HG03196 (cell line): ENCODE data around the gene STON2.
"Not testable (repeated sequence)": the region's sequence is repeated elsewhere in the genome, so short reads cannot be mapped to it uniquely, and the experiment has no call there.

Experiments
- ATAC-seq: cut with Tn5 transposase; IDR thresholded peaks from one replicate; pipeline ENCODE4 v1.9.1; 2021; ENCODE audit not compliant: unreplicated experiment

The STON2 gene

GRCh38 chr14:81384900-81385299 is 15.2 kb downstream of the STON2 start:
- no peak for ATAC-seq

- no peak for ATAC-seq
Observed at GRCh38 chr14:81382517-81383225, 17.5 kb downstream of the STON2 start.

DNA sequence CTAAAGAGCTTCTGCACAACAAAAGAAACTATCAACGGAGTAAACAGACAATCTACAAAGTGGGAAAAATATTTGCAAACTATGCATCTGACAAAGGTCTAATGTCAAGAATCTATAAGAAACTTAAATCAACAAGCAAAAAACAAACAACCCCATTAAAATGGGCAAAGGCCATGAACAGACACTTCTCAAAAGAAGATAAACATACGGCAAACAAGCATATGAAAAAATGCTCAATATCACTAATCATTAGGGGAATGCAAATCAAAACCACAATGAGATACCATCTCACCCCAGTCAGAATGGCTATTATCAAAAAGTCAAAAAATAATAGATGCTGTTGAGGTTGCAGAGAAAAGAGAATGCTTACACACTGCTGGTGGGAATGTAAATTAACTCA is 20.1 kb downstream of the STON2 start:
- not testable (repeated sequence) for ATAC-seq

- no peak for ATAC-seq
Observed at GRCh38 chr14:81371802-81372201, 28.3 kb downstream of the STON2 start.

DNA sequence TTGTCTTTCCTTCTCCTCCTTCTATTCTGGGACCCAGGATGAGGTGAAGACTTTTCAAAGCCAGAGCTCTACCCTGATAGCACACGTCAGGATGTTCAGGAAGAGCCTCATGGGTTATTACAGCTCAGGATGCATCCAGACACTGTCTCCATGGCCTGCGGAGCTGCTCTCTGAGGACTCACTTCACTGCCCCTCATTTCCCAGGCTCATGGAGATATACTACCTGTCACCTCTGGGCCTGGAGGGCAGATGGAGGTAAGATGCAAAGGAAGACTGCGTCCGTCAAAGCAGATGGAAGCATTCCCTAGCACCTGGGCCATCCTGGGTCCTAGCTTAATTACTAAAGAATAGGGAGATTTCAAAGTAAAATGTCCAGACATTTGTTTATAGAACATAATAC is 32.6 kb downstream of the STON2 start:
- no peak for ATAC-seq

GRCh38 chr14:81366884-81367283 is 33.2 kb downstream of the STON2 start:
- no peak for ATAC-seq

DNA sequence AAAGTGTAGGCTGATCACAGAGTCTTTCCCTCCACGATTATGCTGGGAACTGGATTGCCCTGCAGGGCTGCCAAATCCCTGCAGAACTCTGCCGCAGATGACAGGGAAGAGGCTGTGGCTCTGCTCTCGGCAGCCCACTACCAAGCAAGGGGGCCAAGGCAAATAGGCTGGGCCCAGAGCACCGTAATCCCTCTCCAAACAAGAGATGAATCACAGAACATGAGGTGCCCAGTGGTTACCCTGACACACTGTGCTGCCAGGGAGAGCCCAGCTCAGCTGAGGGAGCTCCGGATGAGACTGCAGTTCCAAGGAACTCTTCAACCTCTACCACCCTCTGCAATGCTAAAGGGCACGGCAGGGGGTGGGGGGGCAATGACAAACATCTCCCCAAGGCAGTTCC is 33.9 kb downstream of the STON2 start:
- no peak for ATAC-seq

DNA sequence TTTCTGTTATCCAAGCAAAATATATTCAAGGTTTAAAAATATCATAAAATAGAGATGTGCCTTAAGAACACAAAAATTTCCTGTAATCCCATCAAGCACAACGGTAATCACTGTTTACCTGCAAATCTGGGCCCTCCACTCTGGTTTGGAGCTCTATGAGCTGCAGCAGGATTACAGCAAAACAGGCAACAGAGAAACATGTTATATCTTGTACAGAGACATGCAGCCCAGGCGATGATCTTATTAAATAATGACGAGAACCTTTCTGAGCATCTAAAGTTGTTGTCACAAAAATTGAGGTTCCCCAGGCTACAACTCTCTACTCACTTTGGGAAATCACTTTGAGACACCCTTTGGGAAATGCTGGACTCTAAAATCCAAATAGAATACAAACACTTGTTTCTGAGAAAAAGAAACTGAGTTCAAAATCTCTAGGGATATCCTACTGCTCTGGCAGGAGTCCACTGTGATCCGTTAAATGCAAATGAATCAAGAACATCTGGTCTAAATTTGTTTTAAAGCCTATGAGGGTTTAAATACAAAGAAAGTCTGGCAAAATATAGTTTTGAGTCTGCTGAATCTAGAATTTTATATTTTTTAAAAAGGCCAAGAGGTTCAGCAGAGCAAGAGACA is 36.3 kb downstream of the STON2 start:
- no peak for ATAC-seq

GRCh38 chr14:81353691-81354323 is 46.3 kb downstream of the STON2 start:
- ATAC-seq, result no peak

GRCh38 chr14:81352413-81352812 is 47.7 kb downstream of the STON2 start:
- ATAC-seq, result no peak

DNA sequence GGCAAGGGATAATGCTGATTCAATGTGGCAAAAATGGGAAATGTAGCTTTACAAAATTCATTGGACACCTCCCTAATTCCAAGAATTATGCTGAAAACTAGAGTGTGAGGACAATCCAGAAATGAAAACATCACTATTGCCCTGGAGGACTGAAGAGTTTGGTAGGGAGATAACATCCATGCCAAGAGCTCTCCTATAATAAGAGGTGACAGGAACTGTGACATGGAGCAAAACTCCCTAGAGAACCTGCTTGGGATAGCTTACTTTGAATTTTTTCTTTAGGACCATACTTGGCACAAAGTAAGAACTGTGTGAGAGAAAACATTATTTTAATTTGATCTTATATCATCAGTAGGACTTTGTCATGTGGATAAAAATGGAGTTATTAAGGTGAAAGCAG is 48.9 kb downstream of the STON2 start:
- no peak for ATAC-seq

DNA sequence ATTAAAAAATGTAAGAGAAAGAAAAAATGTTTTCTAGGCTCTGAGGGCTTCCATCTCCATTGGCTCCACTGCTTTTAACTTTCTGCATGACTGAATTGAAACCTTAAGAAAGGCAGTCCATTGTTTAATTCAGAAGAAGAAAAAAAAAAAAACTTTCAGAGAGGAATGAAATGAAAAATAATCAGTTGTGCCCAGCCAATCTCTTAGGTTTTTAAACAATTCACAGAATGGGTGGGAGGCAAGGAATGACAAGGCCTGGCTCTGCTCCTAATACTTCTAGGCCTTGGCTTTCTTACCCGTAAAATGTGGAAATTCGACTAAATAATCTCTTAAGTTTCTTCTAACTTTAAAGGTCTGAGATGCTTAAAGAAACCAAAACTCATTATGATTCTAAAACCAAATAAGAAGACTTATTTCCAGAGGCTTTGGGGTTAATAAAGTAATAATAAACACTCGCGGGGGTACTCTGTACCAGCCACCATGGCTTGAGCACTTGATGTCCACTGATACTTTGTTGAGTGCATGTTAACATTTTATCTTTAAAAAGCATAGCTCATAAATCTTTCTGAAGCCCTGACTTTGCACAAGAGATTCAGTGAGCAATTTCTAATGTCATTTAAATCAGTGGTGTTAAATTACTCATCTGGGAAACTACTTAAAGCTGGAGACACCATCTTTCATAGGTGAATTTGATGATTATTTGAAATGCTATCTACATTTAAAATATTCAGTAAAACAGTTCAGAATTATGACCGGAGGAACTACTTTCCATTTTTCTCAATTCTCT is 49.6 kb downstream of the STON2 start:
- ATAC-seq, result no peak

GRCh38 chr14:81348061-81348460 is 52.1 kb downstream of the STON2 start:
- ATAC-seq, result no peak

DNA sequence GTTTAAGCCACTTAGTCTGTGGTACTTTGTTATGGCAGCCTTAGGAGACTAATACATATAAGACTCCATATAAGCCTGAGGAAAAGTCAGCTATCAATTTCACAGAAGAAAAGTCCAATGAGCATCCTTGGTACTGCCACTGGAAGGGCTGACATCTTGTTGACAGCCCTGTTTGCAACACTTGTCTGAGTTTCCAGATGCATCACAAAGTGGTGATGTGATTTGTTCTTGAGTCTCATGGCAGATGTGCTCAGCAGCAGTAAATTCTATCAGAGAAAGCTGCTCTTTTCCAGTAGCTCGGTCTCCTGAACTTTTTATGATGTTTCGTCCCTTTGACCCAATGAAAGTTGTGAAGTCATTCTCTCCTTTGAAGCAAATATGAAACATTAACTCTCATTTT is 54.3 kb downstream of the STON2 start:
- no peak for ATAC-seq

- no peak for ATAC-seq
Observed at GRCh38 chr14:81344481-81345160, 55.5 kb downstream of the STON2 start.

GRCh38 chr14:81343701-81344100 is 56.4 kb downstream of the STON2 start:
- no peak for ATAC-seq

GRCh38 chr14:81342850-81343580 is 57.1 kb downstream of the STON2 start:
- ATAC-seq, result no peak

- no peak for ATAC-seq
Observed at GRCh38 chr14:81341781-81342180, 58.3 kb downstream of the STON2 start.

DNA sequence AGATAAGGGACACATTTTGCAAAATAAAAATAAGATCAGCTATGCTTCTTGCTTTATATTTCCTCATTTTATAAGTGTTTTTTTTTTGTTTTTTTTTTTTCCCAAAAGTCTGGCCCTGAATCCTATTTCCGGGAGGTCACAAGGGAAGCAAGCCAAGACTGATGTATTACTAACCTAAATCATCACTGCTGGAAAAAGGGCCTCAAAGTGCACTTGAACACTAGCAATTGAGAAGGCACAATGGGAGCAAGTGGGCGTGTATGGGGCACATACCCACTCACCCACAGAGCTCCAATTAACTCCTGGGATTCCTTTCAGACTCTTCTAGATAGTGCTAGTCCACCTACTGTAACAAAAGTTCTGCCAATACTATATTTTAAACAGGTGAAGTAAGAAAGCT is 58.8 kb downstream of the STON2 start:
- ATAC-seq, result no peak

DNA sequence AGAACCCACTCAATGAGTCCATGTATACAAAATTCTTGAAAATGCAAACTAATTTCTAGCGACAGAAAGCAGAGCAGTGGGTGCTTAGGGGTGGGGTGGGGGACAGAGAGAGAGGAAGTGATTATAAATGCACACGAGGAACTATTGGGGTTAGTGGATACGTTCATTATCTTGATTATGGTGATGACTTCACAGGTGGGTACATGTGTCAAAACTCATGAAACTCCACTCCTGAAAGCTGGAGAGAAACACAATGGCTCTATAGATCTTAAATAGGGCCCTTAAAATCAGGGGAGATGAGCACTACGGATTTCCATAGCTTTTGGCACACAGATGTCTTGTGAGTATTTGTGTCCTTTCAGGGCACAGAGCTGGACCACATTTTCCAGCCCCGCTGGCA is 59.9 kb downstream of the STON2 start:
- no peak for ATAC-seq
